GM19372 (cell line): ENCODE results near the gene XRCC1.

ENCODE experiments used
- ATAC-seq: cut with Tn5 transposase; IDR thresholded peaks from one replicate; pipeline ENCODE4 v1.9.1; 2021; ENCODE audit warnings: mild to moderate bottlenecking, low read depth, moderate library complexity; ENCODE audit not compliant: unreplicated experiment

Gene XRCC1

GRCh38 chr19:43575156-43575950 lies at the start of gene XRCC1, which contains the start of gene PINLYP:
Gene XRCC1 (minus strand): TSS chr19:43575527. CDS start chr19:43575458, 69 bp downstream.
Gene PINLYP (plus strand): TSS chr19:43575801. CDS start chr19:43577192, 1,391 bp downstream.
- peak; percentile 97 for ATAC-seq

DNA sequence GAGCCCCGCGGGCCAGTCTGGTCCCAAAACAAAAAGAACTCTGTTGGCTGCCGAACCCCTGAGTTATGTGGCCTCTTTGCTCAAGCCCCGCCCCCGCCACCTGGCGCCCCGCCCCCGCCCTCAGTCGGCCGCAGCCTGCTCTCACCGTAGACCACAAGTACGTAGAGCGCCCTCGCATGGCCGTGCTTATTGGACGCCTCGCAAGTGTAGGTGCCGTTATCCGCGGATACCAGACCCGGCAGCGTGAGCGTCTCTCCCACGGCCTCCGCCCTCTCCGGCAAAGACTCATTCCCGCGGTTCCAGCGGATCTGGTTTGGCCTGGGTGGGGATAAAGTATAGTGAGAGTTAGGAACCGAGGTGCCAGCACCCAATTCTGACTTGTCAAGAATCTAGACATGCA lies 49.6 kb upstream of the XRCC1 start:
- ATAC-seq = no peak

GRCh38 chr19:43623889-43624670 lies 48.8 kb upstream of the XRCC1 start:
- ATAC-seq = no peak

- no peak for ATAC-seq
Observed at GRCh38 chr19:43622956-43623355, 47.6 kb upstream of the XRCC1 start.

GRCh38 chr19:43622070-43622469 lies 46.7 kb upstream of the XRCC1 start:
- no peak for ATAC-seq

- no peak for ATAC-seq
Observed at GRCh38 chr19:43620061-43621001, 45.0 kb upstream of the XRCC1 start.

- peak; percentile 75 for ATAC-seq
Observed at GRCh38 chr19:43619262-43620060, 44.1 kb upstream of the XRCC1 start, which contains the start of gene ZNF428. Gene ZNF428 (minus strand): TSS chr19:43619629. CDS start chr19:43614304, 5,325 bp downstream.

GRCh38 chr19:43618921-43619261 lies 43.6 kb upstream of the XRCC1 start:
- peak; percentile 15 for ATAC-seq

DNA sequence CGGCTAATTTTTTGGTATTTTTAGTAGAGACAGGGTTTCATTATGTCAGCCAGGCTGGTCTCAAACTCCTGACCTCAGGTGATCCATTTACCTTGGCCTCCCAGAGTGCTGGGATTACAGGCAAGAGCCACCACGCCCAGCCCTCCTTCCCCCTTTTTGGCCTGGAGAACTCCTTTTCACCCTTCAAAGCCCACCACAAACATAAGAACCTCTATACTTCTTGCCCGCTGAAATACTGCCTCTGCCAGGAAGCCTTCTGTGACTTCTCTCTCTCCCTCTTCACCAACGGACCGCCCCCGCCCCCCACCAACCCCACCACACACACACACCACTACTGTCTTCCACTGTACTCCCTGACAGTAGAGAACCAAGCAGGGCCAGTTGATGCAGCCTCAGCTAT lies 41.6 kb upstream of the XRCC1 start:
- no peak for ATAC-seq

- ATAC-seq = no peak
Observed at GRCh38 chr19:43616306-43616705, 41.0 kb upstream of the XRCC1 start.

GRCh38 chr19:43612374-43612773 lies 37.0 kb upstream of the XRCC1 start:
- no peak for ATAC-seq

GRCh38 chr19:43611788-43612187 lies 36.5 kb upstream of the XRCC1 start, which contains the start of gene SRRM5:
Gene SRRM5 (plus strand): TSS chr19:43612088. CDS start chr19:43612122, 34 bp downstream.
- ATAC-seq = no peak

GRCh38 chr19:43610493-43610892 lies 35.2 kb upstream of the XRCC1 start:
- ATAC-seq = no peak

GRCh38 chr19:43609872-43610271 lies 34.5 kb upstream of the XRCC1 start:
- no peak for ATAC-seq

GRCh38 chr19:43607238-43608205 lies 32.2 kb upstream of the XRCC1 start:
- no peak for ATAC-seq

DNA sequence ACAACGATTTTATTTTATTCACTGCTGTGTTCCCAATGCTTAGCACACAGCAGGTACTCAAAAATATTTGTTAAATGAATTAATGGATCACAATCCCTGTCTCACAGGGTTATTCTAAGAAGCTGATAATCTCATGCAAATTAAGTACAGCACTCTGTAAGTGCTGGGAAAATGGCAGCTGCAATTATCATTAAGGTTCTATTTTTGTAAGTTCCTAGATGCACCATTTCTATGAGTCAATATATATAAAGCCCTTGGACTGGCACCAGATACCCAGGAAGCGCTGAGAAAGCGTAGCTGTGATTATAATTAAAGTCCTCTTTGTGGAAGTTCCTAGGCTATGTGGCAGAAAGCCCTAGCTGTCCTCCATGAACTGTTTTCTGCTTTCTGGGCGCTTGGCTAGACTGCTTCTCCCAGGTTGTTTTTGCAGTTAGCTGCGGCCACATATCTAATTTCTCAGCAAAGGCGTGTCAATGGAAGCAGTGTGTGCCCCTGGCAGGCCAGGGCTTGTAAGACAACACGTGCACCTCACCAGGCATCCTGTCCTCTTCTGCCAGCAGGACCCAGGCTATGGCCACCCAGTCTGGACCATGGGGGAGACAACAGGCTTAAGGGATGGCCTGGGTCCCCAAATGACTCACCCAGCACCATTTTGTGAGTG lies 31.4 kb upstream of the XRCC1 start:
- ATAC-seq = no peak

DNA sequence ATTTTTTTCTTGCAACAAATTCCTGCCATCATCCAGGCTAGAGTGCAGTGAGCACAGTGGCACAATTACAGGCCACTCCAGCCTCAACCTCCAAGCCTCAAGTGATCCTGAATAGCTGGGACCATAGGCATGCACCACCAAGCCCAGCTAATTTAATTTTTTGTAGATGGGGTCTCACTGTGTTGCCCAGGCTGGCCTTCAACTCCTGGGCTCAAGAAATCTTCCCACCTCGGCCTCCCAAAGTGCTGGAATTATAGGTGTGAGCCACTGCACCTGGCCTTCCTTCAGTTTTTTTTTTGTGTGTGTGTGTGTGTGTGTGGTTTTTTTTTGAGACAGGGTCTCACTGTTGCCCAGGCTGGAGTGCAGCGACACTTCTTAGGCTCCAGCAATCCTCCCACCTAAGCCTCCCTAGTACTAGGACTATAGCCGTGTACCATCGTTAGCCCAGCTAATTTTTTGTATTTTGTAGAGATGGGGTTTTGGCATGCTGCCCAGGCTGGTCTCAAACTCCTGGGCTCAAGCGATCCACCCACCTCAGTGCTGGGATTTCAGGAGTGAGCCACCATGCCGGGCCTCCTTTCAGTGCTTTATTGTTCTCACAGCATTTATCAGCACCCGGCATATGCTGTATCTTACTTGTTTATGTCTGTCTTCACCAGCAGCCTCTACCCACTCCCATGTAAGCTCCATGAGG lies 30.7 kb upstream of the XRCC1 start:
- no peak for ATAC-seq
